CD4-positive, alpha-beta T cell (primary cell): Measurements from ENCODE around the gene PRKG1. TPM values are rescaled to one million over a fixed set of nuclear protein-coding genes. Genes with fewer than 3 reads are reported as not detected.

Experiments
- ATAC-seq: fragments of 200-7000 bp; cut with Tn5 transposase; one replicate; pipeline ENCODE4 v1.10.0; 2022; ENCODE audit warnings: mild to moderate bottlenecking; ENCODE audit not compliant: poor library complexity
- CTCF ChIA-PET: fragments of 350-600 bp; sonication (Branson Sonifier 250); formaldehyde crosslinking; loops from one replicate; lab custom pipeline; 2021; ENCODE audit warnings: antibody characterized with exemption, inconsistent platforms; lab: Charles Lee
- POLR2A ChIA-PET: fragments of 350-600 bp; sonication (Branson Sonifier 250); formaldehyde crosslinking; loops from one replicate; lab custom pipeline; 2021; ENCODE audit warnings: antibody characterized with exemption, inconsistent platforms; lab: Charles Lee
- DNase-seq, 14 experiments: peaks; one replicate each; pipeline ENCODE4 v3.0.0-alpha.2; 2013 to 2020; ENCODE audit warnings: mixed read lengths in 2 of 14
- H3K27ac ChIP-seq, 2 donors: one replicate each; pipeline versions ENCODE4 v1.5.1 to v1.7.0; 2013; ENCODE audit warnings: low read length in 2 of 2, low read depth in 1 of 2, mild to moderate bottlenecking in 1 of 2
- H3K27me3 ChIP-seq, 2 experiments: 1 replicate in 1 of 2; 2 replicates in 1 of 2; pipeline versions ENCODE4 v1.6.1 to v1.7.0; 2013; ENCODE audit warnings: low read length in 2 of 2, control low read depth in 1 of 2, mild to moderate bottlenecking in 1 of 2, moderate library complexity in 1 of 2; ENCODE audit not compliant: insufficient read depth in 2 of 2, control insufficient read depth in 1 of 2
- H3K36me3 ChIP-seq: one replicate; pipeline ENCODE4 v1.6.1; 2013; ENCODE audit warnings: low read length, control low read depth; ENCODE audit not compliant: insufficient read depth
- H3K4me1 ChIP-seq: one replicate; pipeline ENCODE4 v1.6.1; 2013; ENCODE audit warnings: low read length, control low read depth; ENCODE audit not compliant: insufficient read depth
- H3K4me3 ChIP-seq: one replicate; pipeline ENCODE4 v1.5.1; 2013; ENCODE audit warnings: mild to moderate bottlenecking, low read length, moderate library complexity
- H3K9me3 ChIP-seq, 2 experiments: 1 replicate in 1 of 2; 2 replicates in 1 of 2; pipeline versions ENCODE4 v1.6.1 to v1.7.0; 2013; ENCODE audit warnings: low read length in 2 of 2, mild to moderate bottlenecking in 2 of 2, control low read depth in 1 of 2, moderate library complexity in 1 of 2; ENCODE audit not compliant: control insufficient read depth in 1 of 2, insufficient read depth in 1 of 2
- H3K27ac Mint-ChIP-seq: one replicate; pipeline ENCODE4 v1.8.0; 2020; ENCODE audit warnings: mixed read lengths
- H3K27me3 Mint-ChIP-seq: one replicate; pipeline ENCODE4 v1.8.0; 2021; ENCODE audit warnings: mixed read lengths
- H3K36me3 Mint-ChIP-seq: one replicate; pipeline ENCODE4 v1.8.0; 2021; ENCODE audit warnings: low read depth, mixed read lengths
- H3K4me1 Mint-ChIP-seq: one replicate; pipeline ENCODE4 v1.8.0; 2021; ENCODE audit warnings: low read depth, mixed read lengths
- H3K4me3 Mint-ChIP-seq: one replicate; pipeline ENCODE4 v1.8.0; 2020; ENCODE audit warnings: mild to moderate bottlenecking, mixed read lengths
- H3K9me3 Mint-ChIP-seq: one replicate; pipeline ENCODE4 v1.8.0; 2020; ENCODE audit warnings: mixed read lengths
- CTCF ChIP-seq: fragments of 200-600 bp; IDR thresholded peaks from one replicate; pipeline ENCODE4 v1.8.0; 2022; ENCODE audit warnings: antibody characterized with exemption, mild to moderate bottlenecking
- intact Hi-C, 2 experiments: fragments of 100-400 bp; cut with DNase I in 1 of 2; cut with micrococcal nuclease in 1 of 2; formaldehyde crosslinking; loops; one replicate each; pipeline versions ENCODE4 v1.15.1 to v1.9.0; 2023 to 2025; cut with DNase I, micrococcal nuclease
- total RNA-seq, 174 experiments: library from RNA in 2 of 174; stranded (reverse) in 2 of 174; gene quantifications; one replicate each; pipeline ENCODE4 v1.2.3 and lab custom pipeline; 2021 to 2026

PRKG1 gene
- total RNA-seq, 2 experiments from 2014 or later: 0.31 TPM; not detected in 1

- H3K9me3 Mint-ChIP-seq: peaks cover 2% of the 10 kb centered on the region
These were observed 945.9 kb downstream of the PRKG1 start for GRCh38 chr10:52020173-52020572.

GRCh38 chr10:52020702-52021101 lies 946.4 kb downstream of the PRKG1 start:
- no peak for DNase-seq
- Mint-ChIP-seq H3K27me3 (no peaks in the 10 kb centered on the region), H3K4me3 (no peak overlapping the region), H3K9me3 (peaks cover under 1% of the 10 kb centered on the region), H3K4me1 (no peaks in the 10 kb centered on the region), H3K36me3 (no peaks in the 10 kb centered on the region), H3K27ac (no peak overlapping the region)
- intact Hi-C loops: no loop called here
- Histone ChIP-seq H3K36me3 (no peaks in the 10 kb centered on the region), H3K4me1 (no peaks in the 10 kb centered on the region), H3K27me3 (no peaks in the 10 kb centered on the region), H3K4me3 (no peak overlapping the region), H3K9me3 (no peaks in the 10 kb centered on the region), H3K27ac (no peak overlapping the region)
- POLR2A ChIA-PET: no interaction called here
- CTCF ChIA-PET: no interaction called here
- no peak for ATAC-seq
- no peak for TF ChIP-seq CTCF

More at GRCh38 chr10:52020173-52020572, 945.9 kb downstream of the PRKG1 start:
- Histone ChIP-seq H3K27me3 (no peaks in the 10 kb centered on the region), H3K4me3 (no peak overlapping the region), H3K36me3 (no peaks in the 10 kb centered on the region), H3K27ac (no peak overlapping the region), H3K4me1 (no peaks in the 10 kb centered on the region), H3K9me3 (peaks cover 0 to 2% of the 10 kb centered on the region in 2 experiments)
- intact Hi-C loops: no loop called here
- ChIA-PET CTCF (no interaction called here), POLR2A (no interaction called here)
- no peak overlapping the region for H3K27ac Mint-ChIP-seq
- H3K27me3 Mint-ChIP-seq: no peaks in the 10 kb centered on the region
- H3K4me3 Mint-ChIP-seq: no peak overlapping the region
- no peaks in the 10 kb centered on the region for H3K4me1 Mint-ChIP-seq
- TF ChIP-seq CTCF: no peak
- ATAC-seq (no peak), DNase-seq (no peak)
- H3K36me3 Mint-ChIP-seq: no peaks in the 10 kb centered on the region

- no peaks in the 10 kb centered on the region for H3K27me3 ChIP-seq
- no peak for ATAC-seq
- intact Hi-C loops: no loop called here
- Mint-ChIP-seq H3K9me3 (no peaks in the 10 kb centered on the region), H3K36me3 (no peaks in the 10 kb centered on the region), H3K4me1 (no peaks in the 10 kb centered on the region), H3K4me3 (no peak overlapping the region), H3K27me3 (no peaks in the 10 kb centered on the region), H3K27ac (no peak overlapping the region)
- DNase-seq: no peak
- TF ChIP-seq CTCF: no peak
- no peak overlapping the region for H3K27ac ChIP-seq
- ChIA-PET CTCF (no interaction called here), POLR2A (no interaction called here)
- H3K36me3 ChIP-seq: no peaks in the 10 kb centered on the region
- no peaks in the 10 kb centered on the region for H3K9me3 ChIP-seq
- H3K4me1 ChIP-seq: no peaks in the 10 kb centered on the region
- H3K4me3 ChIP-seq: no peak overlapping the region
These were observed 952.9 kb downstream of the PRKG1 start for GRCh38 chr10:52027055-52027705.
